GM19043 (cell line): ENCODE data around the gene MPHOSPH8.
"Not testable (repeated sequence)": the region's sequence is repeated elsewhere in the genome, so short reads cannot be mapped to it uniquely, and the experiment has no call there.

Experiments used
- ATAC-seq: cut with Tn5 transposase; IDR thresholded peaks from one replicate; pipeline ENCODE4 v1.9.1; 2021; ENCODE audit warnings: low read depth; ENCODE audit not compliant: unreplicated experiment

MPHOSPH8 gene

GRCh38 chr13:19622193-19622592 is 11.3 kb upstream of the MPHOSPH8 start:
- ATAC-seq = no peak

GRCh38 chr13:19624265-19624664 is 9.2 kb upstream of the MPHOSPH8 start:
- ATAC-seq = no peak

- no peak for ATAC-seq
Measured at GRCh38 chr13:19632915-19633478, 462 bp upstream of the MPHOSPH8 start.

GRCh38 chr13:19634256-19634740 is 839 bp downstream of the MPHOSPH8 start:
- ATAC-seq = no peak

GRCh38 chr13:19635926-19636325 is 2.5 kb downstream of the MPHOSPH8 start:
- ATAC-seq = not testable (repeated sequence)

- no peak for ATAC-seq
Measured at GRCh38 chr13:19643652-19644051, 10.2 kb downstream of the MPHOSPH8 start.

GRCh38 chr13:19645000-19645399 is 11.5 kb downstream of the MPHOSPH8 start:
- ATAC-seq = no peak

- no peak for ATAC-seq
Measured at GRCh38 chr13:19646063-19646462, 12.6 kb downstream of the MPHOSPH8 start.

- no peak for ATAC-seq
Measured at GRCh38 chr13:19650742-19651141, 17.3 kb downstream of the MPHOSPH8 start.

GRCh38 chr13:19657872-19658591 is 24.6 kb downstream of the MPHOSPH8 start:
- ATAC-seq = no peak

- no peak for ATAC-seq
Measured at GRCh38 chr13:19658831-19659230, 25.4 kb downstream of the MPHOSPH8 start.

GRCh38 chr13:19661126-19661525 is 27.7 kb downstream of the MPHOSPH8 start:
- ATAC-seq = no peak

- no peak for ATAC-seq
Measured at GRCh38 chr13:19661561-19661960, 28.1 kb downstream of the MPHOSPH8 start.

- ATAC-seq = no peak
Measured at GRCh38 chr13:19663416-19663979, 30.0 kb downstream of the MPHOSPH8 start.

GRCh38 chr13:19664481-19665230 is 31.2 kb downstream of the MPHOSPH8 start:
- ATAC-seq = no peak

GRCh38 chr13:19665427-19665859 is 32.0 kb downstream of the MPHOSPH8 start:
- no peak for ATAC-seq

- no peak for ATAC-seq
Measured at GRCh38 chr13:19668778-19669177, 35.3 kb downstream of the MPHOSPH8 start.

GRCh38 chr13:19670147-19670546 is 36.7 kb downstream of the MPHOSPH8 start:
- no peak for ATAC-seq

- no peak for ATAC-seq
Measured at GRCh38 chr13:19672990-19673389, 39.5 kb downstream of the MPHOSPH8 start.

GRCh38 chr13:19673473-19674430 is 40.3 kb downstream of the MPHOSPH8 start:
- ATAC-seq = no peak
